Fibroblast of skin of scalp (primary cell): ENCODE data around the gene DNAJC15.
A peak's percentile ranks its signal among the peaks of the same experiment; 100 is the strongest.
"Not testable (repeated sequence)": the region's sequence is repeated elsewhere in the genome, so short reads cannot be mapped to it uniquely, and the experiment has no call there.

Experiments
- DNase-seq: peaks from one replicate; pipeline ENCODE4 v3.0.0-alpha.2; 2013

The DNAJC15 gene

GRCh38 chr13:43005460-43006236 is 17.7 kb upstream of the DNAJC15 start:
- peak; percentile 61 for DNase-seq

GRCh38 chr13:43006893-43007631 is 16.3 kb upstream of the DNAJC15 start:
- peak; percentile 84 for DNase-seq

- DNase-seq: peak; percentile 78
Observed at GRCh38 chr13:43008596-43008995, 14.8 kb upstream of the DNAJC15 start.

GRCh38 chr13:43009506-43009905 is 13.9 kb upstream of the DNAJC15 start:
- peak; percentile 65 for DNase-seq

- DNase-seq: no peak
Observed at GRCh38 chr13:43014162-43014561, 9.2 kb upstream of the DNAJC15 start.

- DNase-seq: no peak
Observed at GRCh38 chr13:43016226-43016625, 7.2 kb upstream of the DNAJC15 start.

- peak; percentile 36 for DNase-seq
Observed at GRCh38 chr13:43019811-43020210, 3.6 kb upstream of the DNAJC15 start.

- no peak for DNase-seq
Observed at GRCh38 chr13:43020794-43021193, 2.6 kb upstream of the DNAJC15 start.

- DNase-seq: peak; percentile 92
Observed at GRCh38 chr13:43021926-43022670, 1.3 kb upstream of the DNAJC15 start.

- DNase-seq: no peak
Observed at GRCh38 chr13:43022934-43023288, 475 bp upstream of the DNAJC15 start.

- no peak for DNase-seq
Observed at GRCh38 chr13:43026262-43026661, 2.9 kb downstream of the DNAJC15 start.

- peak; percentile 60 for DNase-seq
Observed at GRCh38 chr13:43030548-43030947, 7.2 kb downstream of the DNAJC15 start.

GRCh38 chr13:43031881-43032280 is 8.5 kb downstream of the DNAJC15 start:
- DNase-seq: no peak

GRCh38 chr13:43033038-43033437 is 9.7 kb downstream of the DNAJC15 start:
- DNase-seq: no peak

GRCh38 chr13:43036351-43037250 is 13.2 kb downstream of the DNAJC15 start:
- DNase-seq: no peak

- DNase-seq: no peak
Observed at GRCh38 chr13:43039966-43040365, 16.6 kb downstream of the DNAJC15 start.

- DNase-seq: not testable (repeated sequence)
Observed at GRCh38 chr13:43040581-43041368, 17.4 kb downstream of the DNAJC15 start.

GRCh38 chr13:43041369-43041921 is 18.1 kb downstream of the DNAJC15 start:
- no peak for DNase-seq

GRCh38 chr13:43042410-43042921 is 19.1 kb downstream of the DNAJC15 start:
- DNase-seq: no peak

GRCh38 chr13:43044720-43045301 is 21.4 kb downstream of the DNAJC15 start:
- no peak for DNase-seq
